ENCODE measurements around the gene RFX6.
A peak's percentile ranks its signal among the peaks of the same experiment; 100 is the strongest.

Gene RFX6

DNA sequence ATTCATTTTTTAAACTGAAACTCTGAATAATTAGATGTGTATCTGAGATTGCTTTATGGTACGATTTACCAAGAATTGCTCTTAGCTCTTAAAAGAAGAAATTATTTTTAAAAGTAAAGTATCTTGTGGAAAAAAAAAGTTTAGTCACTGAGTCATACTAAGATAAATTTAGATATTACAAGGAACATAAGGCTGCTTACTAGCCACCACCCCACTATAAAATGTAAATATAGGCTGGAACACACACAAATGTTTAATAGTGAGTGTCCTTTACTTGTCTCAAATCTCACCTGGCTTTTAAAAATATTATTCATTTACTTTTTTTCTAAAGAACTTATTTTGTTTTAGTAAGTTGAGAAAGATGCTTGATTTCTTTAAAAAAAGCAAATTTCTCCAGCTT is 17.6 kb downstream of the RFX6 start:
- no peak for DNase-seq (ENCODE audit: low spot score)

- DNase-seq (ENCODE audit: low spot score): no peak
Measured at GRCh38 chr6:116895935-116896334, 18.9 kb downstream of the RFX6 start.

DNA sequence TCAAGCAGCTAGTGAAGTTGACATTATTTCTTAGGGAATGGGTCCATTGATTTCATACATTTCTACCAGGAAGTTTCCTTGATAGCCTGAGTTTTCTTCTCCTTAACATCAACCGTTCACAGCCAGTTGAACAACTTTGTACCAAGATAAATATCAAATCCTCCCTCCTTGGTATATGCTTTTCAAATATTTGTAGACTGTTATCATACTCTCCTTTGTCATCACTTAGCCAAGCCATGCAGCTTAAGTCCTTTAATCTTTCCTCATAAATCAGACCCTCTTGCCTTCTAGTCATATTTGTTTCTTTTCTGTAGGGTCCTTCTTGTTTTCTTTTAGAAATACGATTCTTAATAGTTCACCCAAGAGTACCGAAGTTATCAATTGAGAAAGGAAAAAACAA is 25.6 kb downstream of the RFX6 start:
- no peak for DNase-seq (ENCODE audit: low spot score)

- no peak for DNase-seq (ENCODE audit: low spot score)
Measured at GRCh38 chr6:116922853-116923548, 46.0 kb downstream of the RFX6 start.

DNA sequence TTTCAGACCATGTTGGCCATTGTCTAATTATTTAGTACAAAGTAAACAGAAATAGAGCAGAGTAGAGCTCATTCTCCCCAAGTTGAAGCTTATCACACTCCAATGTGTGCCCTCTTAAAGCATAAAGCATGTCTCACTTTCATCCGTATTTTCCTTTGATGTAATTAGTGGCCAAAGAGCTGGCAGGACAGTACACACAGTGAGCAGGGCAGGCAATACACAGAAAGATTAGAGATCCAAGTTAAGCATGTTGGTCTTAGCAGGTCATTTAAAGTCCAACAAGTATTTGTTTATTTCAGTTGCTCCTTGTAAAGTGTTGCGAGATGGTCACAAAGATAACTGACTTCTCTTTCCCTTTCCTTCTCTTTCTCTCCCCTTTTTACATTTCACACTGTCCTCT is 47.2 kb downstream of the RFX6 start:
- no peak for DNase-seq (ENCODE audit: low spot score)

DNA sequence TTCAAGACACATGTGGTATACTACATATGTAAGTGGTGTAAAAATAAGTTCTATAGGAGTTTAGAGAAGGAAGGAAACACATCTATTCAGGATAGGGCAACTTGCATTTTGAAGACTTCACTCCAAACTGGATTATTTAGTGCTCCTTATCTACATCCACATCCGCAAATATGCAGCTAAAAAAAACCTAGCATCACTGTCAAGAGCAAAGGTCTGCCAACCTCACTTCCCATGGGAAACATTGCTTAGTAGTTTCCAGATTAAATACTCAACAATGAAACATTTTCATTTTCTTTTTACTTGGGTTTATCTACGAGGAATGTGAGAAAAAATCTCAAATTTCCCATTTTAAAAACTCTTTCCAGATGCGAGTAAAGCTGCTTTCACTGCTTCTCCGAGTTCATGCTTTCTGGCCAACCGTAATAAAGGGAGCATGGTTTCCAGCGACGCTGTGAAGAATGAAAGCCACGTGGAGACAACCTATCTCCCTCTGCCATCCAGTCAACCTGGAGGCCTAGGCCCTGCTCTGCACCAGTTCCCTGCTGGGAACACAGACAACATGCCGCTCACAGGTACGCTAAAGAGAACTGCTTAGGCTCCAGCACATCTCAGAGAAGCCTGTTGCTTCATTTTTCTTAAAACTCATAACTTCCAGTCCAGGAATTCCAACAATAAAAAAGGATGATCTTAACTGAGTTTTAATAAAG is 48.2 kb downstream of the RFX6 start:
- DNase-seq (ENCODE audit: low spot score): no peak

DNA sequence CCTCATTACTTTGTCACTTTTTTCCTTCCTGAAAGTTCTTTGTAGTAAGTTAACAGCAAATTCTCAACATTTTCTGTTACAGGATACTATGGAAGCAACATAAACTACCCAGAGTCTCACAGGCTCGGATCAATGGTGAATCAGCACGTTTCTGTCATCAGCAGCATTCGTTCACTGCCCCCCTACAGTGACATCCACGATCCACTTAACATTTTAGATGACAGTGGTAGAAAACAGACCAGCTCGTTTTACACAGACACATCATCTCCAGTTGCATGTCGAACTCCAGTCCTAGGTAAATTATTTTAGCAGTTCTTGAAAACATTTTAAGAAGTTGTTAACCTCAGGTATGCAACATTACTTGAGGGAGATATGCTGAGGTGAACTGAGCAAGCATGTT is 51.6 kb downstream of the RFX6 start:
- no peak for DNase-seq (ENCODE audit: low spot score)

DNA sequence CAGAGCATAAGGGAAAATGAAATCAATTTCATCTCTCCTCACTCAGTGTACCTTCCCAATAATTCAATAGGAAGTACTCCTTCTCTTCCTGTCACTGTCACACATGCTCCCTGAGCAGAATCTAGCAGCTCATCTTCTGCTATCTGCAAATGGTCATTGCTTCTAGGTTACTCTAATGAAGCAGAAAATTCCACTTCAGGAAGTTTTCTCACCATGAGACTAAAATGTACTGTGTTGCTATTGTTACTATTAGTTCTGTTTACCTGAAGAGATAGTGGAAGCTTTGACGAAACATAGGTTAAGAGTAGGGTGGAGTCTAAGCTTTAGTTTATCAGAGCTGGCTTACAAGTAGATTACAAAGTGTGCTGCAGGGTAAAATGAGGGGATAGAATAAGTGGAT is 52.8 kb downstream of the RFX6 start:
- DNase-seq (ENCODE audit: low spot score): no peak

DNA sequence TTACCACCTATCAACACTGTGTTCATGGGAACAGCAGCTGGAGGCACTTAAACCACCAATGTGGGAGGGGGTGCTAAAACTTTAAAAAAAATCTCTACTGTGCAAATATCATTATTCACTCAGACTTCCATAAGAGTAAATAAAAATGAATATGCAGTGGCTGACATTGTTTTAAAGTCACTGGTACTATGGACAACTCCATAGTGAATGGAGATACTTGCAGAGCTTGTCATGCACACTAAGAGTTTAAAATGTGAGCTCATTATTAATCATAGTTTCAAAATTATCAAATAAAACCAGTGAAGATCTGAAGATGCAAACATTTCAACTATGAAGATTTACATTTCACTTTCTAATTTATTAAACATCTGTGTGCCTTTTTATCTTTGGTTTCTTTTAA is 54.4 kb downstream of the RFX6 start:
- DNase-seq (ENCODE audit: low spot score): no peak

DNA sequence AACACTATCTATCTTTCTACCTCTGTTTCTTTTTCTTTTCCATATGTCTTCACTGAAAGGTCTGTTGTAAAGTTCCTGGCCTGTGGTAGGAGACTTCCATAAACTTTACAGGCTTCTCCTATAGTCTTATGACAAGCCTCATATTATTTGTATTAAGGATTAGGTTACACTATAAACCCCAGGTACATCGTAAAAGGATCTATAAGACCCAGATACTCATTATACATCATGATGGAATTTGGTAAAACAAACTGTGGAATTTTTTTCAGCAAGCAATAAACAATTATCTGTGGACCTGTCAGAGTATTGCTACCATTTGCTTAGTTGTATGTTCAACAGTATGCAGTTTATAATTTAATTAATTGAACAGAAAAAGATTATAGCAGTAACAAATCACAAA is 55.5 kb downstream of the RFX6 start:
- no peak for DNase-seq (ENCODE audit: low spot score)

- no peak for DNase-seq (ENCODE audit: low spot score)
Measured at GRCh38 chr6:116933485-116933884, 56.4 kb downstream of the RFX6 start.

GRCh38 chr6:116938305-116938704 is 61.3 kb downstream of the RFX6 start:
- no peak for DNase-seq (ENCODE audit: low spot score)

DNA sequence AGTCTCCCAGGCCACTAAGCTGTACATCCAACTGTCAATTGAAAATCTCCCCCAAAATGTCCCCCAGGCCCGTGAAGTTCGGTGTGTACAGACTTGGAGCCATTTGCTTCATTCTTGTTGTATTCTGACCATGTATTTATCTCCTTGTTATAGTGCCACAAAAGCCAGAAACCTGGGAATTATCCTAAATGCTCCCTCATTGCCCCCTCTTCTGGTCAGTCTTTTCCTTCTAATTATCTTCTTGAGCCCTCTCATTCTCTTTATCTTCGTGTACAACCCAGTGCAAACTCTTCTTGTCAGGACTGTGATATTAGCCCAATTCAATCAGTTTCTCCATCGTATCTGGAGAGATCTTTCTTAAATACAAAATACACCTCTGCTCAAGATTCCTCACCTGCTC is 64.7 kb downstream of the RFX6 start:
- no peak for DNase-seq (ENCODE audit: low spot score)

GRCh38 chr6:116945809-116946208 is 68.8 kb downstream of the RFX6 start:
- no peak for DNase-seq (ENCODE audit: low spot score)

GRCh38 chr6:116948533-116949304 is 71.7 kb downstream of the RFX6 start:
- DNase-seq (ENCODE audit: low spot score): no peak

DNA sequence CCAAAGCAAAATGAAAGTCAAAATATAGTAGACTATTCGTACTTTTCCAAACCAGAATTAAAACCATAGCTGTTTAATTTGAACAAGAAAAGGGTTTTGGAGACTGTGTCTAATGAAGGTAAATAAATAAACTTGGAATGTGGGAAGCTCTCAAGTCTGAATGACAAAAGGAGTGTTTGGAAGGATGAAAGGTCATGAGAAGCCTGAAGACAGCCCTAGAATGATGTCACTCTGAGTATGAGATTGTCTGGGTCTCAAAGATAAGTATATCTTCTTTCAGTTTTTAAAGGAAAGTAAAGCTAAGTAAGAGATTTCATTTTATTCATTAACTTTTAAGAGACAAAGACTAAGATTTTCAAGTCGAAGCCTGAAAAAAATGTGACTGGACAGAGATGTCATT is 72.9 kb downstream of the RFX6 start:
- no peak for DNase-seq (ENCODE audit: low spot score)

DNA sequence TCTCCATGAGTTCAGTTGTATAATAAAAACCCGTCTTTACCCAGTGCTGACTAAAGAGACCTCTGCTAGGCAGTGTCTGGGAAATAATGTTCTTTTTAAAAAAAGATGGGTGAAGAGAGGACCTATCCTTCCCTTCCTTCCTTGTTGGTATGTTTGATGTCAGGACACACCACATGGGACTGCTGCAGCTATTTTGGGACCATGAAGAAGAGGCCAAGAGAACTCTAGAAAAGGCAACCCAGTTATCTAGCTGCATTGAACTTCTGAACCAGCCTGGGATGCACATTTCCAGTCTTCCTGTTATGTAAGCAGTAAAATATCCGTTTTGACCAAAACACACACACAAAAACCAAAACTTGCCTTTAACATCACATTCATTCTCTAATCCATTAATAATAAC is 77.3 kb downstream of the RFX6 start:
- no peak for DNase-seq (ENCODE audit: low spot score)

DNA sequence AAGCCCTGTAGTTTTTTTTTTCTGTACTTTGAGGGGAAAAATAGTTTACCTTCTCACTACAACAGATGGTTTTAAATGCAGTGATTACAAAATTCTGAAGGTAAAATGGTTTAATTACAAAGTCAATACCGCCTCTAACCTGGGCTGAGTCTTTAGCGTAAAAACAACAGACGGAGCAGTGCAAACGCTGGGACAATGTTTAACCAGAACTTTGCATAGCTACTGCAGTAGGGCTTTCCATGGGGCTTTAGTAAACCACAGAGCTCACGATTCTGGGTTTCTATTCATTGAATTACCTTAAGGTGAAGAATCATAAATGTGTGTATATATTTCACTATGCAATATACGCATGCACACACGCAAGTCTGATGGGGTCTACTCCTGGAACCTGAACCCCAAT is 77.9 kb downstream of the RFX6 start:
- no peak for DNase-seq (ENCODE audit: low spot score)

DNA sequence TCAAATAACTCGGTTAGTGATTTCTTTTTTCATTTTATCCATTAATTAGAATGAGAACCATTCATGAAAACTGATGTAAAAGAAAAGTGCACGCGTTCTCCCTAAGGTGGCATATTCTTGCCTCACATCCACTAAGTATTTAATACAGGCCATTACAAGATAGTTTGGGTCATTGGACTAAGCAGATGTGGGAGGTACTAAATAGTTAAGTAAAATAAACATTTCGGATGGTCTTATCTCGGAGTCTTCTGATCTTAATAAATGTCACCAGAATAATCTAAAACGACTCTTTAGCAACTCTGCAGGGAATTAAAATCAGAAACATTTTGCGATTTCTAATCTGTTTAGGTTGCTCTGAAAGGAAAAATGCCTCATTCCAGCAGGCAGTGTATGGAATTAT is 78.7 kb downstream of the RFX6 start:
- DNase-seq (ENCODE audit: low spot score): no peak

DNA sequence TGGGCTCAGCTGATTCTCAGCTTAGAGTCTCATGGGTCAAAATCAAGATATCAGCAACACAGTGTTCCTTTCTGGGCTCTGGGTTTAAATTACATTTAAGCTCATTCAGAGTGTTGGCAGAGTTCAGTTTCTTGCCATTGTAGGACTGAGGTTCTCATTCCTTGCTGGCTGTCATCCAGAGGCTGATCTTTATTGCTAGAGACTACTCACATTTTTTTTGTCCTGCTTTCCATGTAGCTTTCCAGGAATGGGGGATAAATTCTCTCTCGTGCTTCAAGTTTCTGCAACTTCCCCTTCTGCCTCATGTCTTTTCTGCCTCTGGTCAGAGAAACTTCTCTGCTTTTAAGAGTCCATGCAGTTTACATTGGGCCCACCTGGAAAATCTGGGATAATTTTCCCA is 86.9 kb downstream of the RFX6 start:
- no peak for DNase-seq (ENCODE audit: low spot score)

GRCh38 chr6:116966675-116967576 is 89.9 kb downstream of the RFX6 start:
- DNase-seq (ENCODE audit: low spot score): no peak

GRCh38 chr6:116969211-116969863 is 92.3 kb downstream of the RFX6 start:
- DNase-seq (ENCODE audit: low spot score): peak; percentile 78

Measured in NAMALWA (cell line).